K562 (cell line): ENCODE measurements around the gene CLPSL2. TPM values are rescaled to one million over a fixed set of nuclear protein-coding genes. Genes with fewer than 3 reads are reported as not detected.

Experiments
- BRF1 ChIP-seq: IDR thresholded peaks from 3 replicates; pipeline ENCODE4 v1.6.1; 2011; ENCODE audit warnings: borderline replicate concordance, mild to moderate bottlenecking; ENCODE audit not compliant: insufficient read length; ENCODE audit errors: extremely low read depth
- CTBP1 ChIP-seq: fragments of 450-650 bp; IDR thresholded peaks from 2 replicates; pipeline ENCODE4 v1.6.1; 2016; ENCODE audit warnings: borderline replicate concordance
- DEAF1 ChIP-seq: fragments of 450-650 bp; formaldehyde crosslinking; IDR thresholded peaks from 2 replicates; pipeline ENCODE4 v1.4.0; 2020; ENCODE audit warnings: mild to moderate bottlenecking, moderate library complexity
- ESRRA ChIP-seq: fragments of 450-650 bp; IDR thresholded peaks from 2 replicates; pipeline ENCODE4 v1.6.1; 2014; ENCODE audit warnings: low read depth, mild to moderate bottlenecking, moderate library complexity, borderline replicate concordance
- GABPB2 ChIP-seq: fragments of 250-450 bp; sonication (Bioruptor Pico); conservative IDR thresholded peaks from 2 replicates; pipeline ENCODE4 v1.5.1; 2021; ENCODE audit warnings: mild to moderate bottlenecking
- GATAD2B ChIP-seq: fragments of 450-650 bp; IDR thresholded peaks from 2 replicates; pipeline ENCODE4 v1.6.1; 2017; ENCODE audit warnings: mild to moderate bottlenecking, borderline replicate concordance
- GTF2A2 ChIP-seq: IDR thresholded peaks from 2 replicates; pipeline ENCODE4 v1.6.1; 2016; ENCODE audit warnings: mild to moderate bottlenecking, missing genetic modification characterization, missing compliant biosample characterization
- ILF3 ChIP-seq: fragments of 450-650 bp; IDR thresholded peaks from 2 replicates; pipeline ENCODE4 v1.6.1; 2018; ENCODE audit warnings: antibody characterized with exemption, mild to moderate bottlenecking, moderate library complexity, borderline replicate concordance
- JUND ChIP-seq, 2 experiments: IDR thresholded peaks; 2 replicates in 1 of 2; 3 replicates in 1 of 2; pipeline ENCODE4 v1.6.1; 2011; ENCODE audit warnings: borderline replicate concordance in 2 of 2, low read depth in 2 of 2, low read length in 2 of 2, improper control_type of control experiment in 1 of 2, missing biosample characterization in 1 of 2, missing genetic modification characterization in 1 of 2, missing genetic modification reagents in 1 of 2
- MITF ChIP-seq: IDR thresholded peaks from 2 replicates; pipeline ENCODE4 v1.6.1; 2014; ENCODE audit warnings: antibody characterized with exemption
- NBN ChIP-seq: fragments of 450-650 bp; IDR thresholded peaks from 2 replicates; pipeline ENCODE4 v1.6.1; 2016; ENCODE audit warnings: low read depth, mild to moderate bottlenecking
- NCOA4 ChIP-seq: fragments of 450-650 bp; IDR thresholded peaks from 2 replicates; pipeline ENCODE4 v1.6.1; 2018; ENCODE audit warnings: mild to moderate bottlenecking; ENCODE audit not compliant: partially characterized antibody
- PCBP2 ChIP-seq: fragments of 200-400 bp; formaldehyde crosslinking; IDR thresholded peaks from 2 replicates; pipeline ENCODE4 v1.6.1; 2018; ENCODE audit warnings: low read length, low read depth, mild to moderate bottlenecking, moderate library complexity; ENCODE audit not compliant: poor library complexity, severe bottlenecking
- PKNOX1 ChIP-seq: fragments of 450-650 bp; IDR thresholded peaks from 2 replicates; pipeline ENCODE4 v1.6.1; 2016
- SMARCB1 ChIP-seq: IDR thresholded peaks from 2 replicates; pipeline ENCODE4 v1.6.1; 2011; ENCODE audit warnings: improper control_type of control experiment, low read depth; ENCODE audit not compliant: insufficient read length
- USF2 ChIP-seq: sonication (generic); formaldehyde crosslinking; IDR thresholded peaks from 2 replicates; pipeline ENCODE4 v1.5.0; 2020; ENCODE audit warnings: missing genetic modification reagents
- ZNF586 ChIP-seq: fragments of 450-650 bp; formaldehyde crosslinking; conservative IDR thresholded peaks from 2 replicates; pipeline ENCODE4 v1.4.0; 2020; ENCODE audit warnings: mild to moderate bottlenecking, moderate library complexity
- polyA plus RNA-seq, 8 experiments: library from polyadenylated mRNA; depleted of rRNA in 4 of 8; stranded (reverse) in 5 of 8; unstranded in 3 of 8; fragments of >200 nt; fragmentation: Nextera tagmentation in 2 of 8; fragmentation: Illumina TruSeq in 1 of 8; extraction: Ambion mirVana in 2 of 8; extraction: Trizol in 1 of 8; gene quantifications; 2 replicates each; pipeline versions ENCODE4 v1.2.1 to v1.2.3, GENCODE V29; 2011 to 2014; ENCODE audit warnings: inconsistent platforms in 1 of 8, missing spikeins in 1 of 8
- total RNA-seq, 7 experiments: library from RNA; depleted of rRNA in 6 of 7; stranded (reverse); fragments of >200 nt in 6 of 7; fragmentation: Illumina TruSeq in 2 of 7; extraction: Trizol in 2 of 7; gene quantifications; 2 replicates each; pipeline versions ENCODE4 v1.2.1 to v1.2.3, GENCODE V29; 2011 to 2021; ENCODE audit warnings: low replicate concordance in 1 of 7

Gene CLPSL2
- total and polyA plus RNA-seq, 9 of the 15 experiments (the other 6 are each of a cell fraction or from before 2014, with no cell fraction given) = not detected

- TF ChIP-seq GATAD2B (no peak), JUND (IDR thresholded peaks at IDR 0.05; ENCODE audit: borderline replicate concordance, low read depth, low read length) (peak; percentile 81), JUND (tag; IDR thresholded peaks at IDR 0.05; ENCODE audit: borderline replicate concordance, low read depth, low read length) (peak; percentile 74; the same call in 2 of the 3 replicates), DEAF1 (CRISPR knock-in tag) (no peak), GTF2A2 (tag) (no peak), MITF (no peak; the same call in 1 of the 2 replicates), SMARCB1 (no peak), USF2 (peak; percentile 63; the same call in 1 of the 2 replicates), ILF3 (no peak), BRF1 (no peak), ESRRA (peak; percentile 93; the same call in 1 of the 2 replicates), ZNF586 (CRISPR knock-in tag) (no peak), GABPB2 (no peak), CTBP1 (peak; percentile 90), PKNOX1 (no peak), NCOA4 (no peak), NBN (no peak), PCBP2 (no peak)
These were observed 48.3 kb upstream of the CLPSL2 start (continued) for GRCh38 chr6:35727935-35728682.
